Measurements from ENCODE around the gene NDUFAF7.

GRCh38 chr2:37219046-37219445, 12.4 kb upstream of the NDUFAF7 start:
- TF ChIP-seq CTCF (IDR thresholded peaks at IDR 0.05) = no peak
- TF ChIP-seq POLR2A (IDR thresholded peaks at IDR 0.05) = no peak

All from sigmoid colon (tissue), 3 donors.